Ovary (tissue), 9 donors: ENCODE results near the gene AMZ2. TPM values are rescaled to one million over a fixed set of nuclear protein-coding genes. Genes with fewer than 3 reads are reported as not detected.
"Not testable (repeated sequence)": the region's sequence is repeated elsewhere in the genome, so short reads cannot be mapped to it uniquely, and the experiment has no call there.

Source experiments
- DNase-seq, 5 donors: peaks; one replicate each; pipeline ENCODE4 v3.0.0-alpha.2; 2019 to 2020
- H3K27ac ChIP-seq, 2 donors: fragments of 200-600 bp; one replicate each; pipeline versions ENCODE4 v1.5.1 to v1.8.0; 2019 to 2022
- H3K27me3 ChIP-seq: fragments of 200-600 bp; one replicate; pipeline ENCODE4 v1.8.0; 2022
- H3K36me3 ChIP-seq: fragments of 200-600 bp; sonication (generic); one replicate; pipeline ENCODE4 v1.5.1; 2019
- H3K4me1 ChIP-seq: one replicate; pipeline ENCODE4 v1.8.1; 2013; ENCODE audit warnings: mild to moderate bottlenecking, moderate library complexity; ENCODE audit not compliant: insufficient read depth
- H3K4me3 ChIP-seq: fragments of 200-600 bp; sonication (generic); one replicate; pipeline ENCODE4 v1.5.1; 2017
- H3K9me3 ChIP-seq, 2 donors: fragments of 200-600 bp in 1 of 2; sonication (generic) in 1 of 2; one replicate each; pipeline versions ENCODE4 v1.5.1 to v1.8.1; 2013 to 2019; ENCODE audit warnings: mild to moderate bottlenecking in 1 of 2, moderate library complexity in 1 of 2
- EP300 ChIP-seq: sonication (generic); formaldehyde crosslinking; IDR thresholded peaks from one replicate; pipeline ENCODE4 v1.6.1; 2017; ENCODE audit warnings: antibody characterized with exemption
- POLR2A ChIP-seq: fragments of 450-650 bp; IDR thresholded peaks from one replicate; pipeline ENCODE4 v1.6.1; 2017; ENCODE audit warnings: antibody characterized with exemption, mild to moderate bottlenecking, moderate library complexity
- WGBS, 3 donors: extraction: QIAGEN DNeasy Blood & Tissue Kit in 1 of 3; methylation state at CpG; one replicate each; pipeline versions ENCODE4 v1.1.5 to v1.1.7; 2013 to 2017; 5-methylcytosine and 5-hydroxymethylcytosine counted together
- intact Hi-C, 4 donors: fragments of 100-400 bp; cut with DNase I; formaldehyde crosslinking; loops; one replicate each; pipeline versions ENCODE4 v1.11.0 to v1.15.1; 2022 to 2023
- polyA plus RNA-seq, 2 donors: library from polyadenylated mRNA; stranded (reverse); fragments of 200-250 nt in 1 of 2; fragments of 350-450 nt in 1 of 2; fragmentation: Illumina TruSeq in 1 of 2; extraction: RNeasy Lipid Tissue Mini Kit (QIAGEN cat#74804) in 1 of 2; gene quantifications; one replicate each; pipeline ENCODE4 v1.2.3, GENCODE V29; 2013 to 2014
- total RNA-seq, 7 donors: library from RNA; depleted of rRNA in 2 of 7; stranded (reverse); fragments of >200 nt in 2 of 7; fragmentation: NEBNext Ultra II Directional in 3 of 7; extraction: Animal tissue kit (Norgen Biotek cat#: 25700) in 3 of 7; gene quantifications; one replicate each; pipeline versions ENCODE4 v1.1.0 to v1.2.4, GENCODE V29; 2016 to 2023
- TF ChIP-seq, protein P1 (sequence below), 3 donors: fragments of 450-650 bp in 2 of 3; fragments of 200-600 bp in 1 of 3; IDR thresholded peaks; one replicate each; pipeline versions ENCODE4 v1.5.1 to v1.8.0; 2016 to 2022; ENCODE audit warnings: antibody characterized with exemption in 3 of 3, mild to moderate bottlenecking in 1 of 3
- donor health status: DM: no; HTN: no; CAD: no; lungs with moderate emphysema.
- donor health status: DM: no; HTN: no; CAD: no.
- donor health status: Bipolar disorder and iron deficiency.
- donor health status: DM: yes; HTN: yes; CAD: no.
- donor health status: DM: no; HTN: no; CAD: no.
- donor health status: DM: yes; HTN: yes; CAD: no.

Gene AMZ2
- total and polyA plus RNA-seq, 9 donors = 30.4 to 131 (median 61.6) TPM

DNA sequence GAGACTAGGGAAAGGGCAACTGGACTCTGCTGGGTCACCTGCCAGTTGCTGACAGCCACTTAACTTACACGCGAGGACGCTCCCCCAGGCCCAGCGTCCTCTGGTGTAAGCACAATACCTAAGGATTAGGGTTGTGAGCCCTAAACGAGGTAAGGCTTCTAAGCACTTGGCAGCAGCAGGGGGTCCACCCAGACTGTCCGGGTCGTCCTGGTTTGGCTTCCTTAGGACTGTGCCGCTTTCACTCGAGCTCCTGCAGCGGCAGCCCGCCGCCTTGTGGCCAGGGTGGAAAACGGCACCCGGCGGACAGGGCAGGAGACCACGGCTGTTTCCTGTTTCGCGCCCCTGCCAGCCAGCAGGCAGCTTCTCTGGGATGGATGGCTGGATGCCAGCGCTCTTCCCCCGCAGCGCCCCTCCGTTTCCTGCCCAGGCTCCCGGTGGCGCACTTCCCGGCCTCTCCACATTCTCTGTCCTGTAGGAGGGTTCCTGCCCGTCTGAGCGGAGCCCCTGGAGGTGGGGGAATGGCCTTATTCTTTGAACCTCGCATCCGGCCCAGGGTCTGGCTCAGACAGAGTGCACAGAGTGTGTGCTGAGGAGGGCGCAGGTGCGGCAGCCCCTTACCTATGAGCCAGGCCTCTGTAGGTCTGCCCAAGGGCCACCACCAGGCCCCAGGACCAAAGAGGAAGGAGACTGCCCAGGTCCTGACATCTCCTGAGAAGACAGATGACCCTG is 47.0 kb upstream of the AMZ2 start:
- no peaks in the 10 kb centered on the region for H3K9me3 ChIP-seq
- TF ChIP-seq EP300 = no peak
- TF ChIP-seq, protein P1, sequence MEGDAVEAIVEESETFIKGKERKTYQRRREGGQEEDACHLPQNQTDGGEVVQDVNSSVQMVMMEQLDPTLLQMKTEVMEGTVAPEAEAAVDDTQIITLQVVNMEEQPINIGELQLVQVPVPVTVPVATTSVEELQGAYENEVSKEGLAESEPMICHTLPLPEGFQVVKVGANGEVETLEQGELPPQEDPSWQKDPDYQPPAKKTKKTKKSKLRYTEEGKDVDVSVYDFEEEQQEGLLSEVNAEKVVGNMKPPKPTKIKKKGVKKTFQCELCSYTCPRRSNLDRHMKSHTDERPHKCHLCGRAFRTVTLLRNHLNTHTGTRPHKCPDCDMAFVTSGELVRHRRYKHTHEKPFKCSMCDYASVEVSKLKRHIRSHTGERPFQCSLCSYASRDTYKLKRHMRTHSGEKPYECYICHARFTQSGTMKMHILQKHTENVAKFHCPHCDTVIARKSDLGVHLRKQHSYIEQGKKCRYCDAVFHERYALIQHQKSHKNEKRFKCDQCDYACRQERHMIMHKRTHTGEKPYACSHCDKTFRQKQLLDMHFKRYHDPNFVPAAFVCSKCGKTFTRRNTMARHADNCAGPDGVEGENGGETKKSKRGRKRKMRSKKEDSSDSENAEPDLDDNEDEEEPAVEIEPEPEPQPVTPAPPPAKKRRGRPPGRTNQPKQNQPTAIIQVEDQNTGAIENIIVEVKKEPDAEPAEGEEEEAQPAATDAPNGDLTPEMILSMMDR (IDR thresholded peaks at IDR 0.05) = peak; percentile 68 to 74 (median 71)
- TF ChIP-seq POLR2A = no peak
- H3K4me1 ChIP-seq = peaks cover 20% of the 10 kb centered on the region
- H3K27me3 ChIP-seq = peaks cover 6% of the 10 kb centered on the region
- H3K4me3 ChIP-seq = no peak overlapping the region
- no peak overlapping the region for H3K27ac ChIP-seq
- peak; percentile 66 to 81 (median 77) for DNase-seq
- intact Hi-C loops = no loop called here
- 3% methylated on average over 25 to 31 of the region's 31 CpGs for WGBS, 3 donors
- no peaks in the 10 kb centered on the region for H3K36me3 ChIP-seq

DNA sequence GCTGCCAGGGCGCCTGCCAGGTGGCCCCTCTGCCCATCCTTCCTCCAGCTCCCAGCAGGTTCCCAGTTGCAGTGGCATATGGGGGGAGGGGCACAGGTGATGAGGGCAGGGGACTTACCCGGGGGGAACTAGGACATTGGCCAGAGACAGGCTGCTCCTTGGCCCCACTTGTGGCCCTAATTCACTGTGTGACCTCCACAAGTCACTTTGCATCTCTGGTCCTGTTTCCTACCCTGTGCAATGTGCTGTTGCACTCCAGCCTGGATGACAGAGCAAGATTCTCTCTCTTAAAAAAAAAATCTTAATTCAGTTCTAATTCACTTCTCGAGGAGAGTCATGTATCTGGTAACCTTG is 46.4 kb upstream of the AMZ2 start:
- H3K4me1 ChIP-seq = peaks cover 17% of the 10 kb centered on the region
- H3K27me3 ChIP-seq, intact Hi-C loops, H3K9me3 ChIP-seq, H3K4me3 ChIP-seq, H3K27ac ChIP-seq, H3K36me3 ChIP-seq, DNase-seq: not testable (repeated sequence)
- 22 to 30% (median 29%) methylated on average over 3 of the region's 3 CpGs for WGBS, 3 donors

DNA sequence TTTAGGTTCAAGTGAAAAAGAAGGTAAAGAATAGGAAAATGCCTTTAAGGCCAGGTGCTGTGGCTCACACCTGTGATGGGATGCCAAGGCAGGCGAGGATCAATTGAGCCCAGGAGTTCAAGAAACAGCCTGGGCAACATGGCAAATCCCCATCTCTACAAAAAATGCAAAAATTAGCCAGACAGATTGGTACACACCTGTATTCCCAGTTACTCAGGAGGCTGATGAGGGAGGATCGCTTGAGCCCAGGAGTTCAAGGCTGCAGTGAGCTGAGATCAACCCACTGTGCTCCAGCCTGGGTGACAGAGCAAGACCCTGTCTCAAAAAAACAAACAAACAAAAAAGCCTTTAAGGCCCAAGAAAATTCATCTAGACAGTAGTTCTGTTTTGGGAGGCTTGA is 45.5 kb upstream of the AMZ2 start:
- H3K4me3 ChIP-seq, DNase-seq, H3K27ac ChIP-seq, intact Hi-C loops, H3K9me3 ChIP-seq, H3K36me3 ChIP-seq, H3K27me3 ChIP-seq: not testable (repeated sequence)
- 86 to 95% (median 87%) methylated on average over 2 of the region's 2 CpGs for WGBS, 3 donors
- H3K4me1 ChIP-seq = peaks cover 14% of the 10 kb centered on the region

DNA sequence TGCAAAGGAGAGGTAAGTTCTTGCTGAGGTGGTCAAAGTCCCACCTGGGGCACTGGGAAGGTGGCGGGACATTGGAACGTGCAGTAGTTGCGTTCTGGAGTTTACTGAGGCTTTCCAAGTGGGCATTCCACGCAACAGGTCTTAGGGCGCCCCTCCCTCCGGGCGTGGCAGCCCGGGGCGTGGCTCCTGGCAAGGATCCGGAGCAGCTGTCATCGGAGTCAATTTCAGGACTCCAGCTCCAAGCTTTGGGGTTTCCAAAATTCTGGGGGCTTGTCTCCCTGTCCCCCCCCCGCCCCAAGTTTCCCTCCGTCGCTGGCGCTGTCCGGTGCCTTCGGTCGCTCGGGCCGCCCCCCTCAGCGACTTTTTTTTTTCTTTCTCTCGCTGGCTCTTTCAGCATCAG is 43.1 kb upstream of the AMZ2 start:
- Histone ChIP-seq H3K27me3 (no peaks in the 10 kb centered on the region), H3K36me3 (no peaks in the 10 kb centered on the region), H3K27ac (no peak overlapping the region), H3K4me3 (peak overlapping the region; percentile 69), H3K4me1 (peaks cover 7% of the 10 kb centered on the region), H3K9me3 (no peaks in the 10 kb centered on the region)
- intact Hi-C loops = no loop called here
- WGBS, 3 donors = 3 to 8% (median 6%) methylated on average over 22 of the region's 22 CpGs
- TF ChIP-seq POLR2A (no peak), EP300 (no peak)
- TF ChIP-seq, protein P1 (IDR thresholded peaks at IDR 0.05) = no peak
- DNase-seq = peak in 2 of 5 donors; percentile 39 to 42

DNA sequence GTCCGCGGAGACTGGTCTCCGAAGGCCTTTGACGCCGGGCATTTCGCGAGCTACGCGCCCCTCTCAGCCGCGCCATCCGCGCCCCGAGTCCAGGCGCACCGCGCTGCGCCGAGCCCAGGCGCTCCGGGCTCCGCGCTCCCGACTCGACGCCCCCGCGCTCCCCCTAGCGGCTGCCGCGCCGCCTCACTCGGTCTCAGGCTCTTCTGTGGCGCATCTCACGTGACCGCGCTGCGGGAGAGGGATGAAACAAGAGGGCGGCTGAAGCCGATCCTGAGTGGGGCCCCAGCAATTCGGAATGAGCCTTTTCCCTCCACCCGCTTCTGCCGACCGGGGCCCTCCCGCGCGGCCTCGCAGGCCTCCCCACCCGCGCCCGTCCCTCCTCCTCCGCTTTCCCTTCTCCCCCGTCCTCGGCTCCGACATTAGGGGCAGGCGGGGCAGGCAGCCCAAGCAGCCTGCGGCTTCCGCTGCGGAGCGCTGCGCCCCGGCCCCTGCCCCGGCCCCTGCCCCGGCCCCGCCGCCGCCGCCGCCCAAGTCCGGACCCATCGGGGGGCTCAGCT is 42.5 kb upstream of the AMZ2 start:
- TF ChIP-seq POLR2A (peak; percentile 51), EP300 (no peak)
- TF ChIP-seq, protein P1 (IDR thresholded peaks at IDR 0.05) = peak; percentile 87 to 92 (median 92)
- Histone ChIP-seq H3K9me3 (no peaks in the 10 kb centered on the region), H3K27me3 (no peaks in the 10 kb centered on the region), H3K4me3 (peak overlapping the region; percentile 69), H3K36me3 (no peaks in the 10 kb centered on the region), H3K27ac (peak overlapping the region; percentile 66 to 73), H3K4me1 (peaks cover 3% of the 10 kb centered on the region)
- 0 to 1% (median 0%) methylated on average over 48 to 69 of the region's 71 CpGs for WGBS, 3 donors
- DNase-seq = peak; percentile 90 to 94 (median 92)
- intact Hi-C loops = no loop called here
